ENCODE measurements around the gene SLC27A6. TPM values are rescaled to one million over a fixed set of nuclear protein-coding genes. Genes with fewer than 3 reads are reported as not detected.

The SLC27A6 gene
- total and polyA plus RNA-seq, 2 donors (not counting 1 experiment from before 2014, with no cell fraction given) = 0.08 to 0.17 TPM

DNA sequence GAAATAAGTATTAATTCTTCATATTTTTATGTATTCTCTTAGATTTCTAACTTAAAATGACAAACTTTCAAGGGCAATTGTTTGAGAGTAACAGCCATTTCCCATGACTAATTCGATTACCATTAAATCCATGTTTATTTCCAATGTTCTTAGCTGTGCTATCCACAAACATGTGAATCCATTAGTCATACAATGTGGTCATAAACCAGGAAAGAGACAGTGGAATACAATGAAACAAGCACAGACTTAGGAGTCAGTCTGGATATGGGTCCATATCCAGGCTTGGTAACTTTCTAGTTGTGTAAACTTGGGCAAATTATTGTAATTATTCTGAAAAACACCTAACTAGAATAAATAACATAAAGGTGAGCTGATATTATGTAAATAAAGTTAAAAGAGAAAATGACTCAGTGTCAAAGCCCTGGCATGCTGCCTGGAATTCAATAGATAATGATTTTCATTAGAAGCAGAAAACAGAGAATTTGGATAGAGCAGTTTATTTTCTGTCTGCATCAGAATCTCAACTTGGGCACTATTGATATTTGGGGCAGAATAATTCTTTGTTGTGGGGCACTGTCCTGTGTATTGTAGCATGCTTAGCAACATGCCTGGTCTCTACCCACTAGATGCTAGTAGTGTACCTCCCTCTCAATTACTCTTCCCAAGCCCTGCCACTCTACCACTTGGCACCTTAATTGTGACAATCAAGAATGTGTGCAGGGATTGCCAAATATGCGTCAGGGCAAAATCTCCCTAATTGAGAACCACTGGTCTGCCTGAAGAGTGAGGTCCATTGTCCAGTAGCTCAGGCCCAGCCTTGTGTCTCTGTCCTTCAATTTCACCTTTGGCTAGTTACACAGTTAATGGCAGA, 44.7 kb upstream of the SLC27A6 start:
- peak; percentile 61 to 85 for DNase-seq (ENCODE audit: low read depth in 2 of 2)
- TF ChIP-seq, protein P1, sequence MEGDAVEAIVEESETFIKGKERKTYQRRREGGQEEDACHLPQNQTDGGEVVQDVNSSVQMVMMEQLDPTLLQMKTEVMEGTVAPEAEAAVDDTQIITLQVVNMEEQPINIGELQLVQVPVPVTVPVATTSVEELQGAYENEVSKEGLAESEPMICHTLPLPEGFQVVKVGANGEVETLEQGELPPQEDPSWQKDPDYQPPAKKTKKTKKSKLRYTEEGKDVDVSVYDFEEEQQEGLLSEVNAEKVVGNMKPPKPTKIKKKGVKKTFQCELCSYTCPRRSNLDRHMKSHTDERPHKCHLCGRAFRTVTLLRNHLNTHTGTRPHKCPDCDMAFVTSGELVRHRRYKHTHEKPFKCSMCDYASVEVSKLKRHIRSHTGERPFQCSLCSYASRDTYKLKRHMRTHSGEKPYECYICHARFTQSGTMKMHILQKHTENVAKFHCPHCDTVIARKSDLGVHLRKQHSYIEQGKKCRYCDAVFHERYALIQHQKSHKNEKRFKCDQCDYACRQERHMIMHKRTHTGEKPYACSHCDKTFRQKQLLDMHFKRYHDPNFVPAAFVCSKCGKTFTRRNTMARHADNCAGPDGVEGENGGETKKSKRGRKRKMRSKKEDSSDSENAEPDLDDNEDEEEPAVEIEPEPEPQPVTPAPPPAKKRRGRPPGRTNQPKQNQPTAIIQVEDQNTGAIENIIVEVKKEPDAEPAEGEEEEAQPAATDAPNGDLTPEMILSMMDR (conservative IDR thresholded peaks at IDR 0.05 in 1 of 2, IDR thresholded peaks at IDR 0.05 in 1 of 2; ENCODE audit: low read depth in 1 of 2, low read length in 2 of 2) = no peak
- TF ChIP-seq EZH2 (IDR thresholded peaks at IDR 0.05; ENCODE audit: low read length, missing control alignments) = no peak
- Histone ChIP-seq H4K20me1 (ENCODE audit: control insufficient read depth, extremely low read depth, insufficient read depth, low read length) (no peaks in the 10 kb centered on the region), H3K36me3 (ENCODE audit: control insufficient read depth, insufficient read depth, low read length) (no peaks in the 10 kb centered on the region), H3K9ac (ENCODE audit: insufficient read depth, low read length) (no peak overlapping the region), H3K27ac (ENCODE audit: insufficient read depth, low read length) (no peak overlapping the region), H3K9me3 (ENCODE audit: control insufficient read depth, insufficient read depth, low read depth, low read length) (no peaks in the 10 kb centered on the region), H3K4me1 (ENCODE audit: control insufficient read depth, extremely low read depth, insufficient read depth, low read length) (no peaks in the 10 kb centered on the region), H3K4me3 (replicated peaks in 1 of 4; ENCODE audit: control extremely low read depth in 1 of 4, insufficient read depth in 1 of 4, low read depth in 3 of 4, low read length in 4 of 4) (no peak overlapping the region), H2AFZ (ENCODE audit: low read length) (no peak overlapping the region), H3K79me2 (ENCODE audit: control insufficient read depth, insufficient read depth, low read length) (no peaks in the 10 kb centered on the region), H3K4me2 (ENCODE audit: extremely low read depth, insufficient read depth, low read length) (no peak overlapping the region), H3K27me3 (ENCODE audit: control insufficient read depth, insufficient read depth, low read length) (no peaks in the 10 kb centered on the region)

DNA sequence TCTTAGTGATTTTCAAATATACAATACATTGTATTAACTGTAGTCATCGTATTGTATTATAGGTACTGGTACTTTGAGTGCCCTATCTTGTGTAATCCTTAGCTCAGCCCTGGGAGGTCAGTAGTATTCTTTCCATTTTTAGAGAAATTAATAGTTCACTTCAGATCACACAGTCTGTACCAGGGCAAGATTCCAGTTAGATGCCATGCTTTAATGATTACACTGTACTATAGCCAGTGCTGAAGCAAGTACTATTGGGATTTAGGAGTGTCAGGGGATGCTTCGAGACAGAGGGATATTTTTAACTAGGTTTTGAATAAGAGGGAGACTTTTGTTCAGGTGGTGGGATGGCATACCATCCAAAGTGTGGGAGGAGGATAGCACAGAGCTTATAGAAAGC, 41.0 kb upstream of the SLC27A6 start:
- no peaks in the 10 kb centered on the region for H4K20me1 ChIP-seq (ENCODE audit: control insufficient read depth, extremely low read depth, insufficient read depth, low read length)
- H3K9me3 ChIP-seq (ENCODE audit: control insufficient read depth, insufficient read depth, low read depth, low read length) = no peaks in the 10 kb centered on the region

GRCh38 chr5:128925973-128926372, 39.3 kb upstream of the SLC27A6 start:
- Histone ChIP-seq H3K9ac (ENCODE audit: insufficient read depth, low read length) (no peak overlapping the region), H3K9me3 (ENCODE audit: control insufficient read depth, insufficient read depth, low read depth, low read length) (no peaks in the 10 kb centered on the region), H3K79me2 (ENCODE audit: control insufficient read depth, insufficient read depth, low read length) (no peaks in the 10 kb centered on the region), H3K4me2 (ENCODE audit: extremely low read depth, insufficient read depth, low read length) (no peak overlapping the region), H3K36me3 (ENCODE audit: control insufficient read depth, insufficient read depth, low read length) (no peaks in the 10 kb centered on the region), H3K27ac (ENCODE audit: insufficient read depth, low read length) (no peak overlapping the region), H3K27me3 (ENCODE audit: control insufficient read depth, insufficient read depth, low read length) (no peaks in the 10 kb centered on the region), H4K20me1 (ENCODE audit: control insufficient read depth, extremely low read depth, insufficient read depth, low read length) (no peaks in the 10 kb centered on the region), H2AFZ (ENCODE audit: low read length) (no peak overlapping the region), H3K4me3 (replicated peaks in 1 of 4; ENCODE audit: control extremely low read depth in 1 of 4, insufficient read depth in 1 of 4, low read depth in 3 of 4, low read length in 4 of 4) (no peak overlapping the region), H3K4me1 (ENCODE audit: control insufficient read depth, extremely low read depth, insufficient read depth, low read length) (no peaks in the 10 kb centered on the region)
- DNase-seq (ENCODE audit: low read depth in 2 of 2) = peak in 1 of 2 donors; percentile 11
- TF ChIP-seq, protein P1 (conservative IDR thresholded peaks at IDR 0.05 in 1 of 2, IDR thresholded peaks at IDR 0.05 in 1 of 2; ENCODE audit: low read depth in 1 of 2, low read length in 2 of 2) = no peak
- no peak for TF ChIP-seq EZH2 (IDR thresholded peaks at IDR 0.05; ENCODE audit: low read length, missing control alignments)

More for the DNA sequence above, 41.0 kb upstream of the SLC27A6 start:
- H3K9ac ChIP-seq (ENCODE audit: insufficient read depth, low read length) = no peak overlapping the region
- no peak overlapping the region for H2AFZ ChIP-seq (ENCODE audit: low read length)
- no peak overlapping the region for H3K4me2 ChIP-seq (ENCODE audit: extremely low read depth, insufficient read depth, low read length)
- H3K27ac ChIP-seq (ENCODE audit: insufficient read depth, low read length) = no peak overlapping the region
- no peaks in the 10 kb centered on the region for H3K79me2 ChIP-seq (ENCODE audit: control insufficient read depth, insufficient read depth, low read length)
- H3K27me3 ChIP-seq (ENCODE audit: control insufficient read depth, insufficient read depth, low read length) = no peaks in the 10 kb centered on the region
- no peak overlapping the region for H3K4me3 ChIP-seq (replicated peaks in 1 of 4; ENCODE audit: control extremely low read depth in 1 of 4, insufficient read depth in 1 of 4, low read depth in 3 of 4, low read length in 4 of 4)
- no peaks in the 10 kb centered on the region for H3K4me1 ChIP-seq (ENCODE audit: control insufficient read depth, extremely low read depth, insufficient read depth, low read length)
- TF ChIP-seq, protein P1 (conservative IDR thresholded peaks at IDR 0.05 in 1 of 2, IDR thresholded peaks at IDR 0.05 in 1 of 2; ENCODE audit: low read depth in 1 of 2, low read length in 2 of 2) = no peak
- TF ChIP-seq EZH2 (IDR thresholded peaks at IDR 0.05; ENCODE audit: low read length, missing control alignments) = no peak
- no peak for DNase-seq (ENCODE audit: low read depth in 2 of 2)
- H3K36me3 ChIP-seq (ENCODE audit: control insufficient read depth, insufficient read depth, low read length) = no peaks in the 10 kb centered on the region

Measured in fibroblast of lung (primary cell).